WI38 (cell line): ENCODE measurements around the gene GMEB2.

Experiments
- H3K4me3 ChIP-seq: 2 replicates; pipeline ENCODE4 v1.5.1; 2011; ENCODE audit warnings: low read depth, mild to moderate bottlenecking, control low read depth, low read length
- TF ChIP-seq, protein P1 (sequence below): IDR thresholded peaks from 2 replicates; pipeline ENCODE4 v1.5.1; 2012; ENCODE audit warnings: low read depth, mild to moderate bottlenecking, control low read depth, low read length

The GMEB2 gene

DNA sequence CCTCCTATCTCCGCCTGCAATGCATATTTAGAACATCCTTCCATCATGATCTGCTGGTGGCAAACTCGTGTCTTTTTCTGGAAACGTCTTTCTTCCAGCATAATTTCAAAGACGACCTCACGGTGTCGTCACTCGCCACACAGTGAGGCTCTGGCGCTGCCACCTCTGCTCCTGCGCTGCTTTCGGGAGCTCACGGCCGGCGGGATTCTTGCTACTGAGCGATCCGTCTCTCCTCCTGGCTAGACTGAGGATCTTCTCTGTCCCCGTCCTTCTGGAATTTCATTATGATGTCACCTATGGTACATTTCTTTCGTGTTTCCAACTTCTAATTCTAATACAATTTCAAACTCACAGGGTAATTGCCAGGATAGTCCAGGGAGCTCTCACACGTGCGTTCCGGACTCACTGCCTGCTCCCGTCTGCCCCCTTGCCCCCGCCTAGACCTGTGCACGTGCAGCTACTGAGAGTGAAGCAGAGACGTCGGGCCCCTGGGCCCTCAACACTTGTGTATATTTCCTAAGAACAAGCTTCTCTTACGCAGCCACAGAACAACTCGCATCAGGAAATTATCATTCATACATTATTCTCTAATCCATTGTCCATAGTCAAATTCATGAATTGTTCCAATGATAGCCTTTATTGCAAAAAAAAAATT lies 27.4 kb downstream of the GMEB2 start:
- H3K4me3 ChIP-seq: no peak overlapping the region
- TF ChIP-seq, protein P1, sequence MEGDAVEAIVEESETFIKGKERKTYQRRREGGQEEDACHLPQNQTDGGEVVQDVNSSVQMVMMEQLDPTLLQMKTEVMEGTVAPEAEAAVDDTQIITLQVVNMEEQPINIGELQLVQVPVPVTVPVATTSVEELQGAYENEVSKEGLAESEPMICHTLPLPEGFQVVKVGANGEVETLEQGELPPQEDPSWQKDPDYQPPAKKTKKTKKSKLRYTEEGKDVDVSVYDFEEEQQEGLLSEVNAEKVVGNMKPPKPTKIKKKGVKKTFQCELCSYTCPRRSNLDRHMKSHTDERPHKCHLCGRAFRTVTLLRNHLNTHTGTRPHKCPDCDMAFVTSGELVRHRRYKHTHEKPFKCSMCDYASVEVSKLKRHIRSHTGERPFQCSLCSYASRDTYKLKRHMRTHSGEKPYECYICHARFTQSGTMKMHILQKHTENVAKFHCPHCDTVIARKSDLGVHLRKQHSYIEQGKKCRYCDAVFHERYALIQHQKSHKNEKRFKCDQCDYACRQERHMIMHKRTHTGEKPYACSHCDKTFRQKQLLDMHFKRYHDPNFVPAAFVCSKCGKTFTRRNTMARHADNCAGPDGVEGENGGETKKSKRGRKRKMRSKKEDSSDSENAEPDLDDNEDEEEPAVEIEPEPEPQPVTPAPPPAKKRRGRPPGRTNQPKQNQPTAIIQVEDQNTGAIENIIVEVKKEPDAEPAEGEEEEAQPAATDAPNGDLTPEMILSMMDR: no peak

DNA sequence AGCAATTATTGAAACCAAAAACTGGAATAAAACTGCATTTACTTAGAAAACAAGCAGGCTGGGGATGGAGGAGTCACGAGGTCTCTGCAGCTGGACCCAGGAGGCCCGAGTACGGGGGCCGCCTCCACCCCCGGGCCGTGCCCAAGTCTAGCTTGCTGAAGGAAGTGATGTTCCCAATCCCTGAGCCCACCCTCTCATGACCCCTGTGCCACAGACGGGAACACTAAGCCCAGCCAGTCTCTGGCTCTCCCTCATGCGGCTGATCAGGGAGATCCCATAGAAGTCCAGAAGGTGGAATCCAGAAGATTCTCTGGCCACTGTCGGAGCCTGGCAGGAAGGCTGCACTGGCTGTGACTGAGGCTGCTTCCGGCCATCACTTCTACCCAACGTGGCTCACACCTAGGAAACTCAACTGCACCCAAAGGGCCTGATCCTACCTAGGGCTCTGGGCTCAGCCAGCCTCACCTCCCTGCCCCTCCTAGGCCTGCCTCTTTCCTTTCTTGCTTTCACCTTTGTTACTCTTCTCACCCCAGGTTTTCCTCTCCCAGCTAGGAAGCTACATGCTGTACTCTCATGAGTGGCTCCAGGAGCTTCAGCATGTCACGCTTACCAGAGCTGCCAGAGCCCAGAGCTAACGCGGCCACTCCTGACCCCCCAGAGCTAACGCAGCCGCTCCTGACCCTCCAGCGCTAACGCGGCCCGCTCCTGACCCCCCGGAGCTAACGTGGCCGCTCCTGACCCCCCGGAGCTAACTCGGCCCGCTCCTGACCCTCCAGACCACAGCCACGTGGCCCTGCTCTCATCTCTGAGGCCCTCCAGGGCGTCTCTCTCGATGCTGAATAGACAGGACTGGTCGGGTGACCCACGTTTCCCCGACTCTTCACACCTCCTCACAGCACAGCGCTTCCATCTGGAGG lies 28.2 kb downstream of the GMEB2 start:
- no peak overlapping the region for H3K4me3 ChIP-seq
- TF ChIP-seq, protein P1: no peak

GRCh38 chr20:63597651-63598478 lies 29.0 kb downstream of the GMEB2 start:
- no peak overlapping the region for H3K4me3 ChIP-seq
- TF ChIP-seq, protein P1: no peak

DNA sequence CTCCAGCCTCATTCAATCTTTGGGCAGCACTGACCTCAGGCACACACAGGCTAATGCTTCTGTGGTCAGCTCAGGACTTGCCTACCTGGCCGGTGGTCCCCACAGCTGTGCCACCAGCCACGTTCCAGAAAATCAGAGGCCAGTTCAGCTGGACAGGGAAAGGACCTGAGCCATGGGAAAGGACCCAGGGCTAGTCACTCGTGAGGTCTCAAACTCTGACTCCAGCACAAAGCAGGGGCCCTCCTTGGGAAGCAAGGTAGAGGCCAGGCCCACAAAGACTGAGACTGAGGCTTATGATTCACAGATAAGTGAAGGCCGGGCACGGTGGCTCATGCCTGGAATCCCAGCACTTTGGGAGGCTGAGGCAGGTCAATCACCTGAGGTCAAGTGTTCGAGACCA lies 30.5 kb downstream of the GMEB2 start:
- TF ChIP-seq, protein P1: no peak
- H3K4me3 ChIP-seq: no peak overlapping the region

GRCh38 chr20:63595416-63596127 lies 31.3 kb downstream of the GMEB2 start:
- TF ChIP-seq, protein P1: no peak

DNA sequence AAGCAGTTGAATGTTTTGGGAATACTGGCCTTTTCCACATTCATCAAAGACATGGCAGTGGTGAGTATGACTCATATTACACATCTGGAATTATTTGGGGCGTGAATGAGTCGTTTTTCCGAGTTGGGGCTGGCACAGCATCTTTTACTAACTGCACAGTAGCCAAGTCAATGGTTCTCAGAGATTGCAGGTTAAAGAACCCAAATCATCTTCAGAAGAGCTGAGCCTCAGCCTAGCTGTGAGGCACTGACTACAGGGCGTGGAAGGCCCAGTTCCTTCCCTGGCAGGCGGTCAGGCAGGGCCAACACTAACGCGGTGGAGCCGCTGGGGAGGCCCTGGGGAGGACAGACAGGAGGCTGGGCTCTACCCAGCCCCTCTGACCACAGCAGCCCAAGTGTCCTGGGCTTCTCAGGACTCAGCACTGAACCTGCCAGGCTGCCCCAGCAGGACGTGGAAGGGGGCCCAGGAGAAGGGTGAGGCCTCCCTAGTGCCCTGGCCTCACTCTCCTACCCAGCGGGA lies 32.8 kb downstream of the GMEB2 start:
- TF ChIP-seq, protein P1: no peak
- no peak overlapping the region for H3K4me3 ChIP-seq

More at GRCh38 chr20:63595416-63596127, 31.3 kb downstream of the GMEB2 start:
- H3K4me3 ChIP-seq: no peak overlapping the region
